Measurements from ENCODE around the gene KCNH5. TPM values are rescaled to one million over a fixed set of nuclear protein-coding genes. Genes with fewer than 3 reads are reported as not detected.
"Not testable (repeated sequence)": the region's sequence is repeated elsewhere in the genome, so short reads cannot be mapped to it uniquely, and the experiment has no call there.

Gene KCNH5
- total RNA-seq, 1 experiment from 2014 or later, result 1.4 TPM

GRCh38 chr14:62866376-62866775, 178.9 kb downstream of the KCNH5 start:
- Mint-ChIP-seq H3K9me3 (peaks cover 10% of the 10 kb centered on the region), H3K36me3 (peaks cover 7% of the 10 kb centered on the region; the same call in 1 of the 2 replicates), H3K27me3 (ENCODE audit: low read depth) (no peaks in the 10 kb centered on the region), H3K4me1 (peaks cover 15% of the 10 kb centered on the region), H3K27ac (no peak overlapping the region), H3K4me3 (no peak overlapping the region)
- POLR2A ChIA-PET, result no interaction called here
- TF ChIP-seq ATF6 (CRISPR knock-in tag; IDR thresholded peaks at IDR 0.05), result no peak
- TF ChIP-seq ZNF281 (CRISPR knock-in tag; IDR thresholded peaks at IDR 0.05), result no peak
- no peak for TF ChIP-seq ELF4 (CRISPR knock-in tag; IDR thresholded peaks at IDR 0.05; ENCODE audit: low read depth)
- TF ChIP-seq CREM (CRISPR knock-in tag; IDR thresholded peaks at IDR 0.05), result no peak
- no peak for TF ChIP-seq MAX (CRISPR knock-in tag; IDR thresholded peaks at IDR 0.05)
- no peak for TF ChIP-seq TP53 (CRISPR knock-in tag; IDR thresholded peaks at IDR 0.05)
- TF ChIP-seq TCF7 (CRISPR knock-in tag; IDR thresholded peaks at IDR 0.05; ENCODE audit: low read depth), result no peak
- no peak for TF ChIP-seq FOXP4 (CRISPR knock-in tag; IDR thresholded peaks at IDR 0.05)
- TF ChIP-seq RORB (CRISPR knock-in tag; IDR thresholded peaks at IDR 0.05), result no peak
- TF ChIP-seq PRDM15 (CRISPR knock-in tag; IDR thresholded peaks at IDR 0.05), result no peak
- TF ChIP-seq TEAD1 (CRISPR knock-in tag; IDR thresholded peaks at IDR 0.05), result no peak
- no peak for TF ChIP-seq NFATC4 (CRISPR knock-in tag; IDR thresholded peaks at IDR 0.05)
- no peak for TF ChIP-seq GTF2I (CRISPR knock-in tag; conservative IDR thresholded peaks at IDR 0.05)
- DNase-seq (ENCODE audit: low spot score) (no peak), ATAC-seq (no peak)
- CTCF ChIA-PET, result no interaction called here

- no peak for ATAC-seq
- Mint-ChIP-seq H3K27ac (no peak overlapping the region), H3K27me3 (ENCODE audit: low read depth) (no peaks in the 10 kb centered on the region), H3K4me1 (peaks cover 15% of the 10 kb centered on the region), H3K9me3 (peaks cover 11% of the 10 kb centered on the region), H3K4me3 (no peak overlapping the region), H3K36me3 (peaks cover 7% of the 10 kb centered on the region)
- CTCF ChIA-PET, result no interaction called here
- no peak for DNase-seq (ENCODE audit: low spot score)
- POLR2A ChIA-PET, result interaction anchor here (0.6 kb wide), 1 partner anchor 379 kb away, joined by 7 read pairs; no protein-coding TSS in a partner anchor
- TF ChIP-seq ZNF317 (CRISPR knock-in tag; IDR thresholded peaks at IDR 0.05; ENCODE audit: borderline replicate concordance, low read depth), result no peak
- no peak for TF ChIP-seq PRDM15 (CRISPR knock-in tag; IDR thresholded peaks at IDR 0.05)
- no peak for TF ChIP-seq ZNF219 (CRISPR knock-in tag; IDR thresholded peaks at IDR 0.05; ENCODE audit: borderline replicate concordance)
Observed at GRCh38 chr14:62864588-62864987, 180.7 kb downstream of the KCNH5 start.

- CTCF ChIA-PET; H3K4me3 Mint-ChIP-seq; H3K27me3 Mint-ChIP-seq (ENCODE audit: low read depth); POLR2A ChIA-PET; DNase-seq (ENCODE audit: low spot score); ATAC-seq; H3K4me1 Mint-ChIP-seq; H3K36me3 Mint-ChIP-seq; H3K27ac Mint-ChIP-seq: not testable (repeated sequence)
- peaks cover 24% of the 10 kb centered on the region for H3K9me3 Mint-ChIP-seq
Observed at GRCh38 chr14:62858011-62858410, 187.2 kb downstream of the KCNH5 start.
